ENCODE data around the gene IGSF8. TPM values are rescaled to one million over a fixed set of nuclear protein-coding genes. Genes with fewer than 3 reads are reported as not detected.

Gene IGSF8
- polyA plus RNA-seq, 1 of the 3 experiments (the other 2 are of a cell fraction): 67.9 TPM

DNA sequence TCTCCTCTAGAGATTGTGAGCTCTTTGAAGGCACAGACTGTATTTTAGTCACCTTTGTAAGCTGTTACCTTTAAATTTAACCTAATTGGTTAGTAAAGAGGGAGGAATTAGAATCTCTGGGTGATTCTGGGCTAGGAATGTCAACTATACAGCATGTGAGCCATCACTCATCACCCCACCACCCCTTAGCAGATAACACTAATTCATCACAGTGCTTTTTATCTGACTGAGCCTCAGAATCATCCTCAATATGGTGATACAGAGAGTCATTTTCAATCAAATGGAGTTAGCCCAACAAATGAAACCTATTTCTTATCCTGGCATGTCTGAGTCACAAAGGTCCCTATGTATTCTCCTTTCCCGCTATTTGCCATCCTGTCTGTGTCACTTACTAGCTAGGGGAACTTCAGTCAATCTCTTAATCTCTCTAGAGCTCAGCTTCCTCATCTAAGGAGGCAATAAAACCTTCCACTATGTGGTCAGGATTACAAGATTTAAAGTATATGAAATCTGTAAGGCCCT, 41.7 kb downstream of the IGSF8 start:
- Histone ChIP-seq H3K79me2 (ENCODE audit: insufficient read depth) (no peaks in the 10 kb centered on the region), H3K4me3 (ENCODE audit: low read depth in 2 of 2, low read length in 1 of 2) (no peak overlapping the region), H4K20me1 (ENCODE audit: insufficient read depth) (no peaks in the 10 kb centered on the region), H3K9ac (no peak overlapping the region), H3K36me3 (replicated peaks in 1 of 2; ENCODE audit: control insufficient read depth in 1 of 2, insufficient read depth in 2 of 2, low read length in 1 of 2) (no peaks in the 10 kb centered on the region), H3K27me3 (ENCODE audit: insufficient read depth) (peaks cover 74% of the 10 kb centered on the region), H2AFZ (ENCODE audit: low read depth) (no peak overlapping the region), H3K27ac (ENCODE audit: low read depth in 2 of 2, low read length in 1 of 2) (no peak overlapping the region), H3K4me2 (no peak overlapping the region), H3K9me2 (no peaks in the 10 kb centered on the region), H3K9me3 (no peaks in the 10 kb centered on the region), H3F3A (replicated peaks; ENCODE audit: insufficient read depth) (no peaks in the 10 kb centered on the region), H3K4me1 (ENCODE audit: control insufficient read depth in 1 of 2, insufficient read depth in 2 of 2, low read depth in 1 of 2, low read length in 1 of 2) (peaks cover 0 to 7% of the 10 kb centered on the region in 2 experiments; a peak in 1 of 4 replicates)
- ChIA-PET POLR2A (no interaction called here), CTCF (interaction anchor here (0.8 to 9.8 kb wide), 5 partner anchors 10 to 28 kb away, joined by 3 to 76 read pairs (median 8); partner anchors contain the start of gene KCNJ9)
- 13% methylated on average over 1 of the region's 1 CpG for WGBS (ENCODE audit: low lambda C conversion rate)
- TF ChIP-seq FOSL2 (IDR thresholded peaks at IDR 0.05; ENCODE audit: borderline replicate concordance, low read depth): no peak
- no peak for DNase-seq

DNA sequence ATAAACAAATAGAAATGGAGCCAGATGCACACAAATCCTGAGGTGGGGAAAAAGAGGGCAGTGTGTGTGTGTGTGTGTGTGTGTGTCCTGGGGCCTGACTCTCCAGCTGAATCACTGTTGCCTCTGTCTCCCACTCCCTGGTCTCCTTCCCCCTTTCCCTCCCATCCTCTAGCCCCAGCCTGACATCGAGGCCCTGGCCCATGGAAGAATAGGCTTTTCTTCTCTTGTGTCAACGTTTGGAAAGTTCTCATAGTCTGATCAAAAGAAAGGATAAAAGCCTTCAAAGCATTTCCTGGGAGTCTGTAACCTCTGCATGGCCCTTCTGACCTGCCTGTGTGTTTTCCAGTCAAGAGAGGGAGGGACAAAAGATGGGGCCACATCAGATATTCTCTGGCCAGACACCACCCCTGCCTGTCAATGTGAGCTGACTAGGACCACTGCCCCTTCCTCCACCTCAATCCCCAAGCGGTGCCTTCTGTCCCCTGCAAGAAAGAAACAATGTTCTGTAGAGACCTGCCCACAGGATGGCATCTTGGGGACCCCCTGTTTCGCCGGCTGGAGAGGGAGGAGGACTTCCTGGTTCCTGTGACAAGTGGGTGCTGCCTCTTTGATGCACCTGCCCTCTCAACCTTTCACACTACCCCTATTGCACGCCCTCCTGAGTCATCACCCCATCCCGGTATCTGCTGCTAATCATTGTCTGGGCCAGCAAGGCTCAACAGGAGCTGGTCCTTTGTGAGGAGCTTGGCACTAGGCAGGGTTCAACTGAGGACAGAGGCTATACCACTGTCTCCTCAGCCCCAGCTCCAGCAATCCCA, 44.7 kb downstream of the IGSF8 start:
- TF ChIP-seq, protein P1, sequence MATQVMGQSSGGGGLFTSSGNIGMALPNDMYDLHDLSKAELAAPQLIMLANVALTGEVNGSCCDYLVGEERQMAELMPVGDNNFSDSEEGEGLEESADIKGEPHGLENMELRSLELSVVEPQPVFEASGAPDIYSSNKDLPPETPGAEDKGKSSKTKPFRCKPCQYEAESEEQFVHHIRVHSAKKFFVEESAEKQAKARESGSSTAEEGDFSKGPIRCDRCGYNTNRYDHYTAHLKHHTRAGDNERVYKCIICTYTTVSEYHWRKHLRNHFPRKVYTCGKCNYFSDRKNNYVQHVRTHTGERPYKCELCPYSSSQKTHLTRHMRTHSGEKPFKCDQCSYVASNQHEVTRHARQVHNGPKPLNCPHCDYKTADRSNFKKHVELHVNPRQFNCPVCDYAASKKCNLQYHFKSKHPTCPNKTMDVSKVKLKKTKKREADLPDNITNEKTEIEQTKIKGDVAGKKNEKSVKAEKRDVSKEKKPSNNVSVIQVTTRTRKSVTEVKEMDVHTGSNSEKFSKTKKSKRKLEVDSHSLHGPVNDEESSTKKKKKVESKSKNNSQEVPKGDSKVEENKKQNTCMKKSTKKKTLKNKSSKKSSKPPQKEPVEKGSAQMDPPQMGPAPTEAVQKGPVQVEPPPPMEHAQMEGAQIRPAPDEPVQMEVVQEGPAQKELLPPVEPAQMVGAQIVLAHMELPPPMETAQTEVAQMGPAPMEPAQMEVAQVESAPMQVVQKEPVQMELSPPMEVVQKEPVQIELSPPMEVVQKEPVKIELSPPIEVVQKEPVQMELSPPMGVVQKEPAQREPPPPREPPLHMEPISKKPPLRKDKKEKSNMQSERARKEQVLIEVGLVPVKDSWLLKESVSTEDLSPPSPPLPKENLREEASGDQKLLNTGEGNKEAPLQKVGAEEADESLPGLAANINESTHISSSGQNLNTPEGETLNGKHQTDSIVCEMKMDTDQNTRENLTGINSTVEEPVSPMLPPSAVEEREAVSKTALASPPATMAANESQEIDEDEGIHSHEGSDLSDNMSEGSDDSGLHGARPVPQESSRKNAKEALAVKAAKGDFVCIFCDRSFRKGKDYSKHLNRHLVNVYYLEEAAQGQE (IDR thresholded peaks at IDR 0.05; ENCODE audit: low read depth, low read length): no peak
- no peak for TF ChIP-seq POLR2AphosphoS5 (IDR thresholded peaks at IDR 0.05; ENCODE audit: low read depth, low read length)
- TF ChIP-seq FOSL2 (IDR thresholded peaks at IDR 0.05; ENCODE audit: borderline replicate concordance, low read depth): no peak
- TF ChIP-seq MXI1 (IDR thresholded peaks at IDR 0.05; ENCODE audit: low read depth, low read length): no peak
- TF ChIP-seq MEF2A (IDR thresholded peaks at IDR 0.05; ENCODE audit: borderline replicate concordance, low read depth): no peak
- no peak for TF ChIP-seq NFIC (IDR thresholded peaks at IDR 0.05; ENCODE audit: borderline replicate concordance)
- TF ChIP-seq, protein P2, sequence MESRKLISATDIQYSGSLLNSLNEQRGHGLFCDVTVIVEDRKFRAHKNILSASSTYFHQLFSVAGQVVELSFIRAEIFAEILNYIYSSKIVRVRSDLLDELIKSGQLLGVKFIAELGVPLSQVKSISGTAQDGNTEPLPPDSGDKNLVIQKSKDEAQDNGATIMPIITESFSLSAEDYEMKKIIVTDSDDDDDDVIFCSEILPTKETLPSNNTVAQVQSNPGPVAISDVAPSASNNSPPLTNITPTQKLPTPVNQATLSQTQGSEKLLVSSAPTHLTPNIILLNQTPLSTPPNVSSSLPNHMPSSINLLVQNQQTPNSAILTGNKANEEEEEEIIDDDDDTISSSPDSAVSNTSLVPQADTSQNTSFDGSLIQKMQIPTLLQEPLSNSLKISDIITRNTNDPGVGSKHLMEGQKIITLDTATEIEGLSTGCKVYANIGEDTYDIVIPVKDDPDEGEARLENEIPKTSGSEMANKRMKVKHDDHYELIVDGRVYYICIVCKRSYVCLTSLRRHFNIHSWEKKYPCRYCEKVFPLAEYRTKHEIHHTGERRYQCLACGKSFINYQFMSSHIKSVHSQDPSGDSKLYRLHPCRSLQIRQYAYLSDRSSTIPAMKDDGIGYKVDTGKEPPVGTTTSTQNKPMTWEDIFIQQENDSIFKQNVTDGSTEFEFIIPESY (IDR thresholded peaks at IDR 0.05; ENCODE audit: borderline replicate concordance, low read depth): no peak
- no peak for TF ChIP-seq GABPA (IDR thresholded peaks at IDR 0.05; ENCODE audit: low read depth)
- TF ChIP-seq, protein P3, sequence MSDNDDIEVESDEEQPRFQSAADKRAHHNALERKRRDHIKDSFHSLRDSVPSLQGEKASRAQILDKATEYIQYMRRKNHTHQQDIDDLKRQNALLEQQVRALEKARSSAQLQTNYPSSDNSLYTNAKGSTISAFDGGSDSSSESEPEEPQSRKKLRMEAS (IDR thresholded peaks at IDR 0.05; ENCODE audit: low read depth): no peak
- TF ChIP-seq RXRA (IDR thresholded peaks at IDR 0.05; ENCODE audit: borderline replicate concordance, low read depth): no peak
- TF ChIP-seq EP300 (IDR thresholded peaks at IDR 0.05; ENCODE audit: borderline replicate concordance in 1 of 2, low read depth in 1 of 2, low read length in 1 of 2): no peak
- TF ChIP-seq RFX5 (IDR thresholded peaks at IDR 0.05; ENCODE audit: low read length): no peak
- no peak for TF ChIP-seq FOXJ3 (CRISPR knock-in tag; IDR thresholded peaks at IDR 0.05)
- TF ChIP-seq EZH2phosphoT487 (IDR thresholded peaks at IDR 0.05; ENCODE audit: borderline replicate concordance, low read depth): no peak
- TF ChIP-seq, protein P4, sequence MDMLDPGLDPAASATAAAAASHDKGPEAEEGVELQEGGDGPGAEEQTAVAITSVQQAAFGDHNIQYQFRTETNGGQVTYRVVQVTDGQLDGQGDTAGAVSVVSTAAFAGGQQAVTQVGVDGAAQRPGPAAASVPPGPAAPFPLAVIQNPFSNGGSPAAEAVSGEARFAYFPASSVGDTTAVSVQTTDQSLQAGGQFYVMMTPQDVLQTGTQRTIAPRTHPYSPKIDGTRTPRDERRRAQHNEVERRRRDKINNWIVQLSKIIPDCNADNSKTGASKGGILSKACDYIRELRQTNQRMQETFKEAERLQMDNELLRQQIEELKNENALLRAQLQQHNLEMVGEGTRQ (IDR thresholded peaks at IDR 0.05; ENCODE audit: borderline replicate concordance, low read depth, low read length): no peak
- H3K9ac ChIP-seq: no peak overlapping the region
- no peaks in the 10 kb centered on the region for H3F3A ChIP-seq (replicated peaks; ENCODE audit: insufficient read depth)
- no peak overlapping the region for H3K4me3 ChIP-seq (ENCODE audit: low read depth in 2 of 2, low read length in 1 of 2)
- POLR2A ChIA-PET: no interaction called here
- peaks cover 73% of the 10 kb centered on the region for H3K27me3 ChIP-seq (ENCODE audit: insufficient read depth)
- no peak overlapping the region for H2AFZ ChIP-seq (ENCODE audit: low read depth)
- no peaks in the 10 kb centered on the region for H3K4me1 ChIP-seq (ENCODE audit: control insufficient read depth in 1 of 2, insufficient read depth in 2 of 2, low read depth in 1 of 2, low read length in 1 of 2)
- no peak for DNase-seq
- CTCF ChIA-PET: interaction anchor here (1.2 to 9.8 kb wide), 5 partner anchors 7 to 31 kb away, joined by 3 to 76 read pairs (median 7); partner anchors contain the start of gene KCNJ9
- H3K79me2 ChIP-seq (ENCODE audit: insufficient read depth): no peaks in the 10 kb centered on the region
- H3K4me2 ChIP-seq: no peak overlapping the region
- no peaks in the 10 kb centered on the region for H3K9me2 ChIP-seq
- no peak overlapping the region for H3K27ac ChIP-seq (ENCODE audit: low read depth in 2 of 2, low read length in 1 of 2)
- no peaks in the 10 kb centered on the region for H3K36me3 ChIP-seq (replicated peaks in 1 of 2; ENCODE audit: control insufficient read depth in 1 of 2, insufficient read depth in 2 of 2, low read length in 1 of 2)
- no peaks in the 10 kb centered on the region for H4K20me1 ChIP-seq (ENCODE audit: insufficient read depth)
- H3K9me3 ChIP-seq: no peaks in the 10 kb centered on the region
- WGBS (ENCODE audit: low lambda C conversion rate): 36% methylated on average over 7 of the region's 7 CpGs

Data from SK-N-SH (cell line).